HT1080 (cell line): Measurements from ENCODE around the gene HMGB2. TPM values are rescaled to one million over a fixed set of nuclear protein-coding genes. Genes with fewer than 3 reads are reported as not detected.

Experiments used
- DNase-seq: peaks from one replicate; pipeline ENCODE4 v3.0.0-alpha.2; 2015; ENCODE audit warnings: low read depth
- total RNA-seq: library from RNA; depleted of rRNA; stranded (reverse); fragments of >200 nt; shearing (Covaris generic); gene quantifications from 2 replicates; pipeline ENCODE4 v1.2.3, GENCODE V29; 2014; rRNA removed

HMGB2 gene
- total RNA-seq, 1 experiment from 2014 or later = 293 TPM

DNA sequence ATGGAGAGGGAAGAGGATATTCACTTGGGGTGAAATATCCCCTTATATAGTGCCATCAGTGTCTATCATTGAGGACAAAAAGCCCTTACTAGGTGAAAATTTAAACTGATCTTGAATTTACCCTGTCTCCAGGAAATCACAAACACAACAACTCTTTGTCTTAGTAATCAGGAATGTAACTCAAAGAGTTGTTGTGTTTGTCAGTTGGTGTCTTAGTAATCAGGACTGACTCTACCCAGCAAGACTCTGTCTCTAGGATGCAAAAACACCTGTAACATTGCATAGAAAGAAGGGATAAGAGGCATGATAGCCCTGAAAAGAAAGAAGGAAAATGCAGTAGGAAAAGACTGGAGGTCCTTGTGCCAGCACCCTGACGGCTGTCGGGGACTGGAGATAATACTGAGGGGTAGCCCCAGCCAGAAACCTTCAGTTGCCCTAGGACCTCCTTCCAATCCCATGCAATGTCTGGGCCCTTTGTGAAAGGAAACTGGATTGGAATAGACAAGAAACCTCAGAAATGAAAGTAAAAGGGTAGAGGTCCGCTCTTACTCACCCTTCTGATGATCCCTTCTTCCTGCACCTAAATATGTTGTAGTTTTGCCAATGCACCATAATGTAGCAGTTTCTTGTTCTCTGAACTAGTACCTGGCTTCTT is 45.3 kb downstream of the HMGB2 start:
- peak; percentile 31 for DNase-seq

DNA sequence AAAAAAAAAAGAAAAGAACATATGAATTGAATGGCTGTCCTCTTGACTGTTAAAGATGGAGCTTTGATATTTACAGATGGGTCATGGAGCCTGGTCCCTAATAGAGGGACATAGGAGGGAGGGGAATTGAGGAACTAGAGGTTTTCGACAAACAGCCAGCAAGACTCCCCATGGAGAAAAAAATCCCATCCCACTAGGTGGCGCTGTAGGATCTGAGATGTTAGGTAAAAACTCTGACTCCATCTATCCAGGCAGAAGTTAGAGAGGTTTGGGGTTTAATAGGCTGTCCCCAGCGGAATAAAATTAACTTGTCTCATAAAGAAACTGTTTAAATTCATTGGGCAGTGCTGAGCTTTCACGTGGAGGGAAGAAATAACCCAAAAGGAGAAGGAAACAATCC is 45.9 kb downstream of the HMGB2 start:
- DNase-seq = peak; percentile 45

DNA sequence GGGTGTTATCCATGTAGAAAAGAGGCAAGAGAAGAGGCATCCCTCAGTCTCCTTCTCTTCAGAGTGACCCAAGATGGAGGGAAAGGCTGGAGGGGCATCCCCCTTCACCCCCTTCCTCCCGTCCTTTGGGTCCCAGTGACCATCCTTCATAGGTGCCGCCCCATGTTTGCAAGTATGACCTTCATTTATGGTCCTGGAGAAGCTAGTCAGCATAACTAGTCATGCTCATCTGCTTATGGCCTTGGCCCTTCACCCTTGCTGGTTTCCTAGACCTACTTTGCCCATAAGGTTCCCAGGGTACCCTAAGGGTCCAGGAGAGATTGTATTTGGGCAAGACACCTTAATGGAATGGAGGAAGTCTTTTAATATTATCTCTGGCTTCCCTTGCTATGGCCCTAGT is 46.7 kb downstream of the HMGB2 start:
- DNase-seq = no peak

DNA sequence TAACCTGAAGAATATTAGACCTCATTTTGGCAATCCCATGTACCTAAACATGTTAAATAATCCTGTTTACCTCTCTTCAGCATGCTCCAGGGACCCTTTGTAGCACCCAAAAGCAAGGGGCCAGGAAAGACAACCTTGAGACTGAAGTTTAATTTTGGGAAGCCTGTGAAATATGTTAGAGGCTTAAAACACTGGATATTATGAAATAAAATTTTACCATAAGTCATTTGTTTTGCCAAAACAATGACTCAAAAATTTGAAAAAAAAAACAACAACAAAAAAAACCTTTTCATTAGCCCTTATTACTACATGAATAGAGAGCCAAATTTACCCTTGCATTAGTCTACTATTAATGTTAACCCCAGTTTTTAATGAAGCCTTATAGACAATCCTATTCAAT is 49.7 kb downstream of the HMGB2 start:
- DNase-seq = no peak

DNA sequence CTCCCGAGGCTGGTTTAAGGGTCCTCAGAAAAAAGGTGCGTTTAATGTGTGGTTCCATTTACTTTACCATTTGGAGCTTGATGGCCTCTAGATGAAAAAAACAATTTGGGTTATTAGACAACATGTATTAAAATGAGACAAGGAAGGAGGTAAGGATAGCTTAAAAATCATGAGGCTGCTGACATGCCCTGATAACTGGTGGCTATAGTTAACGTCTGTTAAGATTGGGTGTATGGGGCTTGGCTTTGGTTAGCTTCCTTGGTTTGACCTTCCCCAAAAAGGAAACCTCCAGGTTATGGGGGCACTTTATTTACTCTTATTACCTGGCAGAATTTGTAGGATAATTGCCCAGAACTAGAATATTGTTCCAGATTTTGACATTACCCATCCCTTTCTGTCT is 51.5 kb downstream of the HMGB2 start:
- no peak for DNase-seq

DNA sequence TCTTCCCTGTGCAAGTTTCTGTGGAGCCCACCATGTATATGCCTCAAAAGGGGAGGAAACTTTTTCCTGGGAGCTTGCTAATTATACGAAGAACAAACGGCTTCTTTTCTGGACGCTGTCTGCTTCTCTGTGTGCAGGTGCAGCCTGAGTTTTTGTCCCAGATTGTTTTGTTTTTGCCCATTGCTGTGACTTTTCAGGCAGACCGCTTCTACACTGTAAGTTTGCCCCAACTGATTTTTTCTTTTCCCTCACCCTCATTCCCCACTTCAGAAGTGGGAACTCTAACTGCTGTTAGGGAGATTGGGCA is 51.9 kb downstream of the HMGB2 start:
- no peak for DNase-seq

DNA sequence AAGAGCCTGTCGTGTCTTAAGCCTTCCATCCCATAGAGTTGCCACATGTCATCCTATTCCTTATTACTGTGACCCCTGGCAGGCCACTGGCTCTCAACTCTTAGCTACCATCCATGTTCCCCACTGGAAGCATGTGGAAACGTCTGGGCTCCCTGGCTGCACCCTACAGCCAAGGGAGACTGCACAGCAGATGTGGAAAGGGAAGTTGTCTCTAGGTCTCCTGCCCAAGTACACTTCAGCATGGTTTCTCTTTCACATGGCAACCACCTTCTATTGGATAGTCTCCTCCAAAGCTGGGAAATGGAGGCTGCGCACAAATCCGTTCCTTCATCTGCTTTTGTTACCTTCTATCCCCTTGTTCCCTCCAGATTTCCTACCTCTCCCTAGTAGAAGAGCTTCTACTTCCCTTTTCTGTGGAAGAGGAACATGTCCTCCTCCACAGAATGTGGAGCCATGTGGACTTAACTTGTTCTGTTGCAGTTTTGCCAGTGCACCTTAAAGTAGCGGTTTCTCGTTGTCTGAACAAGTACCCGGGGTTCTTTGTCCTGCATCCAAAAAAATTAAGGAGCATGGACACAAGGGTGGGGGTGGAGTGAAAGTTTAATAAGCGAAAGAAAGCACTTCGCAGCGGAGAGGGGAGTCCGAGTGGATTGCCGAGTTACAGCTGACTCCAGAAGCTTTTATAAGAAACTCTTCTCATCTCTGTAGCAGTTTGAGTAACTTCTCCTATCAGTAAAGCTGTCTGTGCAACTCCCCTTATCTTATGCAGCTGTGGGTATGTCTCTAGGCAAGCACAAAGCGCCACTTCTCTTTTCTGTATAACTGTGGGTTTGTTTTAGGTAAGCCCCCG is 52.5 kb downstream of the HMGB2 start:
- DNase-seq = no peak

Other genes with a start within 250 kb of the HMGB2 start
- 42.2 and 59.6 TPM in 2 replicates for gene GALNT7, start 165.5 kb downstream of the HMGB2 start, total RNA-seq
- gene SAP30, start 36.6 kb upstream of the HMGB2 start, total RNA-seq = 62.1 and 65.8 TPM in 2 replicates
- not detected in 2 replicates for gene SCRG1, start 64.8 kb upstream of the HMGB2 start, total RNA-seq
- 1.2 TPM in 2 replicates for gene HAND2, start 195.9 kb upstream of the HMGB2 start, total RNA-seq